ENCODE measurements around the gene GPHA2. TPM values are rescaled to one million over a fixed set of nuclear protein-coding genes. Genes with fewer than 3 reads are reported as not detected.

Gene GPHA2
- total and polyA plus RNA-seq, 2 of the 13 experiments (the other 11 are each of a cell fraction or from before 2014, with no cell fraction given): 13.0 to 19.1 TPM

GRCh38 chr11:64916775-64917662 lies 18.7 kb downstream of the GPHA2 start, which contains the start of gene ATG2A (continued):
- TF ChIP-seq NFAT5 (CRISPR knock-in tag; IDR thresholded peaks at IDR 0.05): 0 out of 2 replicates have a peak, but pooled peaks have one; percentile 47
- no peak for TF ChIP-seq ZNF615 (CRISPR knock-in tag; IDR thresholded peaks at IDR 0.05; ENCODE audit: borderline replicate concordance)
- TF ChIP-seq SKI (IDR thresholded peaks at IDR 0.05; ENCODE audit: partially characterized antibody): no peak
- peak; percentile 84 for TF ChIP-seq SPEN (CRISPR knock-in tag; IDR thresholded peaks at IDR 0.05; ENCODE audit: low read depth)
- no peak for TF ChIP-seq FOXK2 (IDR thresholded peaks at IDR 0.05)
- TF ChIP-seq POLR2AphosphoS5 (IDR thresholded peaks at IDR 0.05; ENCODE audit: low read depth, low read length): peak; percentile 67; the same call in 1 of the 2 replicates
- 0 out of 2 replicates have a peak, but pooled peaks have one; percentile 6 for TF ChIP-seq HNF1A (IDR thresholded peaks at IDR 0.05; ENCODE audit: low read depth)
- TF ChIP-seq HNF1A (CRISPR knock-in tag; IDR thresholded peaks at IDR 0.05; ENCODE audit: borderline replicate concordance): no peak
- no peak for TF ChIP-seq MAFF (IDR thresholded peaks at IDR 0.05; ENCODE audit: low read depth, low read length)
- no peak for TF ChIP-seq SMAD1 (CRISPR knock-in tag; IDR thresholded peaks at IDR 0.05; ENCODE audit: borderline replicate concordance, low read depth)
- TF ChIP-seq PPARG (CRISPR knock-in tag; conservative IDR thresholded peaks at IDR 0.05): no peak
- TF ChIP-seq KDM4B (CRISPR knock-in tag; IDR thresholded peaks at IDR 0.05): peak; percentile 34; the same call in 1 of the 2 replicates
- TF ChIP-seq HOXD1 (CRISPR knock-in tag; IDR thresholded peaks at IDR 0.05): no peak
- no peak for TF ChIP-seq IKZF4 (CRISPR knock-in tag; IDR thresholded peaks at IDR 0.05; ENCODE audit: borderline replicate concordance, low read depth, not compliant biosample characterization)
- TF ChIP-seq ISX (CRISPR knock-in tag; conservative IDR thresholded peaks at IDR 0.05): no peak

Measured in HepG2 (cell line).